ENCODE data around the gene TPM4.

The TPM4 gene

DNA sequence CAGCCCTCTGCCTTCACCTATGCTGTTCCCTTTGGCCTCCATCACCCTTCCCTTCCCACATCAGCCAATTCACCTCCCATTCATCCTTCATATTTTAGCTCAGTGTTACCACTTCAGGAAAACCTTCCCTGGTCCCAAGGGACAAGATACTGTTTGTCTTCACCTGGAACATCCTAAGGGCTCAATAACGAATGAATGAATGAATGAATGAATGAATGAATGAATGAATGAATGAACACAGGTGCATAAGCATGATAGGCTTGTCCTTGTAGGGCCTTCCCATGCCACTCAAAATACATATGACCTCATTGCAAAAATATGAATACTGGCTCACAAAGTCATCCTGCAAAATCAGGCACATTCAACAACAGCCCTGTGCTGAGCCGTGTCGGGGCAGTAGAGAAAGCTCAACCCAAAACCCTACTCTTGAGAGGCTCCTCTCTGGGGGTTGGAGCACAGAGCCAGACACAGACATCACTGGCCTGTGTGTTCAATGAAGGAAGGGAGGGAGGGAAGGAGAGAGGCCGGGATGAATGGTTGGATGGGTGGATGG lies 33.7 kb upstream of the TPM4 start:
- no peak for DNase-seq

DNA sequence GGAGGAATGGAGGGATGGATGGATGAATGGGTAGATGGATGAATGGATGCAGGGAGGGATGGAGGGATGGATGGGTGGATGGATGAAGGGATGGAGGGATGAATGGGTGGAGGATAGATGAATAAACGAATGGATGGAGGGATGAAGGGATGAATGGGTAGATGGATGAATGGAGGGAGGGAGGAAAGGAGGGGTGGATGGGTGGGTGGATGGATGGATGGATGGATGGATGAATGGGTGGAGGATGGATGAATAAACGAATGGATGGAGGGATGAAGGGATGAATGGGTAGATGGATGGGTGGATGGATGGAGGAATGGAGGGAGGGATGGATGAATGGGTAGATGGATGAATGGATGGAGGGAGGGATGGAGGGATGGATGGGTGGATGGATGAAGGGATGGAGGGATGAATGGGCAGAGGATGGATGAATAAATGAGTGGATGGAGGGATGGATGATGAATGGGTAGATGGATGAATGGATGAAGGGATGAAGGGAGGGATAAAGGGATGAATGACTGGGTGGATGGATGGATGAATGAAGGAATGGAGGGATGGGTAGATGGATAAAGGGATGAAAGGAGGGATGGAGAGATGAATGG lies 33.0 kb upstream of the TPM4 start:
- no peak for DNase-seq

DNA sequence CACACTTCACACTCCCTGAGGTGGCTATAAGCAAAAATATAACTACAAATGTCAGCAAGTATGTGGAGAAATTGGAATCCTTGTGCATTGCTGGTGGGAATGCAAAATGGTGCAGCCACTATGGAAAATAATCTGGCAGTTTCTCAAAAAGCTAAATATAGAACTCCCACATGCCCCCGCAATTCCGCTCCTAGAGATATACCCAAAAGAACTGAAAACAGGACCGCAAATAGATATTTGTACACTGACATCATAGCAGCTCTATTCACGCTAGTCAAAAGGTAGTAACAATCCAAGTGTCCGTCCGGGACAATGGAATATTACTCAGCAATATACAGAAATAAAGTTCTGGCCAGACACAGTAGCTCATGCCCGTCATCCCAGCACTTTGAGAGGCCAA lies 31.5 kb upstream of the TPM4 start:
- no peak for DNase-seq

GRCh38 chr19:16045171-16045570 lies 31.1 kb upstream of the TPM4 start:
- no peak for DNase-seq

- no peak for DNase-seq
Measured at GRCh38 chr19:16045893-16046292, 30.4 kb upstream of the TPM4 start.

DNA sequence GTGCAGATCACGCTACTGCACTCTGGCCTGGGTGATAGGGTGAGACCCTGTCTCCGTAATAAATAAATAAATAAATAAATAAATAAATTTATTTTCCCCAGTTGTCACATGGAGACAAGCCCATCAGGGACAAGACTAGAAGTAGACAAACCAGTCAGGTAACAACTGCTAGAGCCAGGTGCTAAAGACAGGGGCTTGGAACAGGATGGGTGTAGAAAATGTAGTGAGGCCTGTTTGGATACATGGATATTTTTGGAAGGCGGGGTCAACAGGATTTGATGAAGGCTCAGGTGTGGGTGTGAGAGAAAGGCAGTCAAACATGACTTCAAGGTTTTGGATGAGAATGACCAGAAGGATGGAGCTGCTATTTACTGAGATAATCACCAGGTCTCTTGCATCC lies 27.7 kb upstream of the TPM4 start:
- no peak for DNase-seq

- DNase-seq = peak in 1 of 2 experiments; percentile 51
Measured at GRCh38 chr19:16051254-16052025, 24.9 kb upstream of the TPM4 start.

GRCh38 chr19:16052353-16052752 lies 23.9 kb upstream of the TPM4 start:
- DNase-seq = no peak

- DNase-seq = no peak
Measured at GRCh38 chr19:16057062-16057461, 19.2 kb upstream of the TPM4 start.

DNA sequence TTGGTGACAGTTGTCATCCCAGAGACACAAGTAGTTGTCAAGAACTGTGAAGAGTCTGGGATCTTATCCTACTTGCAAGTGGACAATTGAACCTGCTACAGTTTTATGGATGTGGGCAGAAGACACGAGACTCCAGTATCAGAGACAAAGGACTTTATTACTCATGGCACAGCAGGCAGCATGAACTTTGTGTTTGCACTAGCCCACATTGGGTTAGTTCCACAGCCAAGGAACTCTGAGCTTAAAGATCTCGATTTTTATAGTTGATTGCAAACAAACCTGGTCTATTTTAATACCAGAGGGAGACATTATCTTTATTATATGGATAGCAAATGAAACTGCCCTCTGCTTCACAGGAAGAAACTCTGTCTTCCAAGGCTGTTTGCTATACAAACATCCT lies 16.0 kb upstream of the TPM4 start:
- no peak for DNase-seq

GRCh38 chr19:16061943-16062342 lies 14.4 kb upstream of the TPM4 start:
- no peak for DNase-seq

DNA sequence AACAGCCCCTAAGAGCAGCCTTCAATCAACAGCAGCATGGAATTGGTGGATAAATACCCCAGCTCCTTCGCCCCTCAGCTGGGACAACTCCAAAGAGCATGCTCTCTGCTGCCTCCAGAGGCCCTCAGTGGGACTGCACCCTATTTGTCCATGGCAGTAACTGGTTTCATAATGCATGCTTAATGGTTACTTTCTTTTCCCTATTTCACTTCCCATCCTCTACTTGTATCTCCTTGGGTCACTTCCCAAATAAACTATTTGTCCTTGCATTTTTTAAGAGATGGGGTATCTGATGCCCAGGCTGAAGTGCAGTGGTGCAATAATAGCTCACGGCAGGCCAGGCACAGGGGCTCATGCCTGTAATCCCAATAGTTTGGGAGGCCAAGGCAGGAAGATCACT lies 13.5 kb upstream of the TPM4 start:
- peak; percentile 49 to 65 for DNase-seq

DNA sequence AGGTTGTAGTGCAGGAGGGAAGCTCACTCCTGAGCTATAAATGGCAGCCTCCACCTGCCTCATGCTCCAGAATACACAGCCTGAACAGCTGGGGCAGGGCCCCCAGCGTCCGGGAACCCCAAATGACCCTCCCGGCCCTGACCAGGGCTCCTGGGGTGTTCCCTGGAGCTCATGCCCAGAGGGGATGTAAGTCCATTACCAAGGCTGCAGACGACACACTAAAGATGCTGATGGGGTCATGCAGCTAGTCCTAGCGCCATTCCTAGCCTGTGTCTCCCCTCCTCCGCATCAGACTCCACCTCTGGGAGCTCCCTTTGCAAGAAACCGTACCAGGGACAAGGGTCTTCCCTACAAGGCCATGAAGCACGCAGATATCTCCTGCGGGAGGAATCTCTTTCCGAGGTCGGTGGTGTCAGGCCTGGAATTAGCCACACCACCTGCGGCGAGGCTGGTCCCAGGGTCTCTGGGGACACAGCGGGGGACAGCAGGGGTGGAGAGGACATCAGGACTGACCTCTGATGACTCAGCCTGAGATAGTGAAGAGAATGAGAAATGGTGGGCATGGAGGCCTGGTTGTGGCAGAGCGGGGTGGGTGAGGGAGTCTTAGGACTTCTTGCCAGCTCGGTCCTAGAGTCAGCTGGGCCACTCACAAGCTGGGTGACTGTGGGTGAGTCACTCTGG lies 11.9 kb upstream of the TPM4 start:
- no peak for DNase-seq

GRCh38 chr19:16066611-16067104 lies 9.6 kb upstream of the TPM4 start:
- peak; percentile 24 to 47 for DNase-seq

GRCh38 chr19:16067205-16067938 lies 8.9 kb upstream of the TPM4 start:
- DNase-seq = no peak

DNA sequence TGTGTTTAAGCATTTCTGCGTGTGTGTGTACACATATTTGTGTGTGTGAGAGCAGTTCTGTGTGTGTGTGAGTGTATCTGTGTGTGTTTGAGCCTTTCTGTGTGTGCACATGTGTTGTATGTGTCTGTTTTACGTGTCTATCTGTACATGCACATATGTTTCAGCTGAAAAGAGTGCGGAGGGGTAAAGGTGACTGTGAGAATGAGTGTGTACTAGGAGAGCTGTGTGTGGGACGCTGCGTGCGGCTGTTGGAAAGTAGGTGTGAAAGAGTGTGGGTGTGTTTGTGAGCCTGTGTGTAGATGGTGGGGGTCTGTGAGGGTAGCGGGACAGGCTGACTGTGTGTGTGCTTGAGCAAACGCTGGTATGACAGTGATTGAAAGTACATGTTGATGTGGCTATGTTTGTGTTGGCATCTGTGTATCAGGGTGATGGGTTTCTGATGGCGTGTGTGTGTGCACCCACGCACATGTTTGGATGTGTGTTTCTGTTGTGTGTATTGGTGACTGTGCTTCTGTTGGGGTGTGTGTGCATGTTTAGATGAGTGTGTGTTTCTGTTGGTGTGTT lies 7.5 kb upstream of the TPM4 start:
- DNase-seq = no peak

GRCh38 chr19:16069813-16070365 lies 6.4 kb upstream of the TPM4 start:
- no peak for DNase-seq

DNA sequence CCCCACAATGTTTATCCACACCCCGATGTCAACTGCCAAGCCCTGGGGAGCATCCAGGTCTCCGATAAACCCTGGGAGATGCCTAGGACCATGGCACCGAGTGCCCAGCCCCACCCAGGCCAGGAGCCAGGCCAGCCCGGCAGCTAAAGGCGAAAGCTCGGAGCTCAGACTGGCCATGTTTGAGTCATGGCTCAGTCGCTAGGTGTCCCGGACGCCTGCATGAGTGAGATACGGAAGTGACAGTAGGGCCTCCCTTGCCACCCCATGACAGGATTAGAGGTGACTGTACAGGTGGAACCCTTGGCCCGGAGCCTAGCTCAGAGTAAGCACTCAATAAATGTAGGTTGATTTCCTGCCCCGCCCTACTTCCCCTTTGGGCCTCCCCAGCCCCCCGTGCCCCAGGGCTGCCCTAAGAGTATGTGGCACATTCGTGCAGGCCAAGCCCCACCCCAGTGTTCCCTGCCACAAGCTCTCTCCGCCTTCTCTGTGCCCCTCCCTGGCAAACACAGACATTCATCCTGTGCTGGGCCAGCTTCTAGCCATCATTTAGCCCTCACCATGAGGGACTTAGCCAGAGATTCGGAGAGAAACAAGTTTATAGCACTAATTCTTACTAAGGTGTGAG lies 5.8 kb upstream of the TPM4 start:
- DNase-seq = peak; percentile 67 to 90

GRCh38 chr19:16071072-16071691 lies 5.1 kb upstream of the TPM4 start:
- DNase-seq = no peak

GRCh38 chr19:16073481-16073880 lies 2.8 kb upstream of the TPM4 start:
- DNase-seq = no peak

DNA sequence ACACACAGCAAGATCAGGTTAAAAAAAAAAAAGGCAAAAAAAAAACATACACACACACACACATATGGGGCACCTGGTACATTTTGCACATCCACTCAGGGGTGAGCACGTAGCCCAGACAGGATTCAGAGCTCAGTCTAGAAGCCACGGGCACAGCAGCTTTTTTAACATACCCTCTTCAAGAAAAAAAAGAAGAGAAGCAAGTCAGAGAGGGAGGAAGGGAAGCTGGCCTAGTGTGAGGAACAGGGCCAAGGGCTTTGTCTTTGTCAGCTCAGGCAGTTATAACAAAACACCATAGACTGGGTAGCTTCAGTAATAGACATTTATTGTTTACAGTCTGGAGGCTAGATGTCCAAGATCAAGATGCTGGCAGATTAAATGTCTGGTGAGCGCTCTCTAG lies 2.3 kb upstream of the TPM4 start:
- DNase-seq = no peak

Data from stimulated activated CD4-positive, alpha-beta T cell treated with anti-CD3 and anti-CD28 coated beads, Interleukin-4, amount 100 ng/mL, for 4 hours (primary cell).